Measurements from ENCODE around the gene CFAP43. TPM values are rescaled to one million over a fixed set of nuclear protein-coding genes. Genes with fewer than 3 reads are reported as not detected.
A peak's percentile ranks its signal among the peaks of the same experiment; 100 is the strongest.

Gene CFAP43, protein sequence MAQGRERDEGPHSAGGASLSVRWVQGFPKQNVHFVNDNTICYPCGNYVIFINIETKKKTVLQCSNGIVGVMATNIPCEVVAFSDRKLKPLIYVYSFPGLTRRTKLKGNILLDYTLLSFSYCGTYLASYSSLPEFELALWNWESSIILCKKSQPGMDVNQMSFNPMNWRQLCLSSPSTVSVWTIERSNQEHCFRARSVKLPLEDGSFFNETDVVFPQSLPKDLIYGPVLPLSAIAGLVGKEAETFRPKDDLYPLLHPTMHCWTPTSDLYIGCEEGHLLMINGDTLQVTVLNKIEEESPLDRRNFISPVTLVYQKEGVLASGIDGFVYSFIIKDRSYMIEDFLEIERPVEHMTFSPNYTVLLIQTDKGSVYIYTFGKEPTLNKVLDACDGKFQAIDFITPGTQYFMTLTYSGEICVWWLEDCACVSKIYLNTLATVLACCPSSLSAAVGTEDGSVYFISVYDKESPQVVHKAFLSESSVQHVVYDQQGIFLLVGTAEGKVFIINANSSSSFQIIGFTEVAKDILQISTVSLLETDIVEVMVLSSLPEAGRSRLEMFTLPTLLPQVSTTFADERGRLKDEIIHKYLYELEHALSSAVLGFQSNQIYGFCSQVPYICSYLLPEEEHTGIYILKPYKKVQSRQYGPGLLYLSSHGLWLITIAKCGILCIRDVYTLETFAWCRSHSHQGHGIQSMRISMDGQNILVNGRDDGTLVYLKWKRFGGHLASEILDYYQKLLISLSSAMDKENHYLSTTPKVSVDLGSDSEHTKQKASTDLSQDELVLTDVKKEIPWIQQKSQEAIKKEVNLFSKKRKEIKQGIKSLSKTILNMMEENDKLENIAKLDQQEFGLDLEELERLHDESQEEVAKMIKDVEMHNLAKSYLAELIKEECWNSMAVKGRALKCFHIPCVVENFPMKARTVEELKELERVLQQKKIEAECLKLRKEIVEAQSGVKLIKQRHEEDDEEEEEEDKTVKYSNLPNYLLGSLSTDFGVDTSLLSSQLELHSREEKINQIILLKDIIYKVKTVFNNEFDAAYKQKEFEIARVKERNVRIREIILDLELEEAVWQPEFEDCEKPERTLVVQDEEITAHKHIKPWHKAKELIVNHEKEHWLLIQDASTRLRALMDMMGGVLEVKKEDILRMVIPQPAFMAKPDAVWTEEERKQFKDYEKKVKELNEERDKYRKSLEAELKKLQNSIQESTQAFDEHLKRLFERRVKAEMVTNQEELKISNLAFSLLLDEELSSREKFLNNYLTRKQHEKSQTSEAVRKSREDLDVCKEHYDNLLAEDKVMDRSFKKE (N-terminal part only)
- total RNA-seq (under 1 TPM in 4 of 10 donors, not detected in 6; 0.09 to 0.15 (median 0.12) TPM), polyA plus RNA-seq (under 1 TPM; 0.06 to 0.37 TPM)
- long read RNA-seq, donor 1: 0 reads
- long read RNA-seq, donor 2: 0 reads
- long read RNA-seq, donor 3: 0 reads

DNA sequence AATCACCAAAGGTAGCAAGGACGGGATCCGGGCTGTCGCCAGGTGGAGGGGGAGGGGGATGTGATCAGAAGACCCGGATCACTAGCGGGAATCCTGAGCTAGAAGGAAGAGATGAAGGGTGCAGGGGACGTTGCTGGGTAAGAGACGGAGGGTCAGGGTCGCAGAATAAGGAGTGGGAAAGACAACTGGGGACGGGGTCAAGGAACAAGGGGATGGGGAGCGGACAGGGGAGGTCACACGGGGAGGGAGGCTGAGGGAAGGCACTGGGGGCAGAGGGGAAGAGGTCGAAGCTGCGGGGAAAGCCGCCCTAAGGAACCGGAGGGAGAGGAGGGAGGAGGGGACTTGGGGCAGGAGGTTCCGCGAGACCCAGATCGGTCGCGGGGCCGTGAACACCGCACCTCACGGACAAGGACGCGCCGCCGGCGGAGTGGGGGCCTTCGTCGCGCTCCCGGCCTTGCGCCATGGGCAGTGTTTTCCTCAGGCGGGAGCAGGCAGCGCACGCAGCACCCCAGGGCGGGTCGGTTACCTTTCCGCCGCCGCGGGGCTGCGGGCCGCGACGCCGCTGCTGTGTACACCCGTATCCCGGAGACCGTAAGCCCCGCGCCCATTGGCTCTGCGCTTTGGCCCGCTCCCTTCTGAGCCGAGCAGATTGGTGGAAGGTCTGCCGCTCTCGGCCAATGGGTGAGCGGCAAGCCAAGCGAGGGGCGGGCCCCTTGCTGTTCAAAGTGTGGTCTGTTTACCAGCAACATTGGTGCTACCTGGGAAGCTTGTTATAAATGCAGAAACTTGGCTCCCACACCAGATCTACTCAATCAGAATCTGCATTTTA lies at the start of gene CFAP43:
TSS of gene CFAP43 (minus strand) at position 581 of the 829 bp plus-strand sequence. CDS start at position 463, 118 bp downstream.
- ATAC-seq: peak; percentile 100
- H3K36me3 ChIP-seq: no peaks in the 10 kb centered on the region
- peak; percentile 99 for DNase-seq
- H3K4me3 ChIP-seq: peak within 1 kb of the TSS; percentile 68 to 99 (median 90)
- TF ChIP-seq, protein P1, sequence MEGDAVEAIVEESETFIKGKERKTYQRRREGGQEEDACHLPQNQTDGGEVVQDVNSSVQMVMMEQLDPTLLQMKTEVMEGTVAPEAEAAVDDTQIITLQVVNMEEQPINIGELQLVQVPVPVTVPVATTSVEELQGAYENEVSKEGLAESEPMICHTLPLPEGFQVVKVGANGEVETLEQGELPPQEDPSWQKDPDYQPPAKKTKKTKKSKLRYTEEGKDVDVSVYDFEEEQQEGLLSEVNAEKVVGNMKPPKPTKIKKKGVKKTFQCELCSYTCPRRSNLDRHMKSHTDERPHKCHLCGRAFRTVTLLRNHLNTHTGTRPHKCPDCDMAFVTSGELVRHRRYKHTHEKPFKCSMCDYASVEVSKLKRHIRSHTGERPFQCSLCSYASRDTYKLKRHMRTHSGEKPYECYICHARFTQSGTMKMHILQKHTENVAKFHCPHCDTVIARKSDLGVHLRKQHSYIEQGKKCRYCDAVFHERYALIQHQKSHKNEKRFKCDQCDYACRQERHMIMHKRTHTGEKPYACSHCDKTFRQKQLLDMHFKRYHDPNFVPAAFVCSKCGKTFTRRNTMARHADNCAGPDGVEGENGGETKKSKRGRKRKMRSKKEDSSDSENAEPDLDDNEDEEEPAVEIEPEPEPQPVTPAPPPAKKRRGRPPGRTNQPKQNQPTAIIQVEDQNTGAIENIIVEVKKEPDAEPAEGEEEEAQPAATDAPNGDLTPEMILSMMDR (IDR thresholded peaks at IDR 0.05): no peak
- H3K27ac ChIP-seq: peak within 1 kb of the TSS in 5 of 10 donors; percentile 14 to 56 (median 44)
- peaks cover 0 to 14% (median 3%) of the 10 kb centered on the region in 11 donors for H3K9me3 ChIP-seq
- H3K27me3 ChIP-seq: peaks cover 0 to 9% (median 0%) of the 10 kb centered on the region in 7 donors
- intact Hi-C loops (cut with DNase I): no loop called here
- H3K4me1 ChIP-seq: peaks cover 0 to 14% (median 9%) of the 10 kb centered on the region in 9 donors
- 0 to 1% methylated on average over 59 to 60 of the region's 60 CpGs for WGBS, 2 donors

DNA sequence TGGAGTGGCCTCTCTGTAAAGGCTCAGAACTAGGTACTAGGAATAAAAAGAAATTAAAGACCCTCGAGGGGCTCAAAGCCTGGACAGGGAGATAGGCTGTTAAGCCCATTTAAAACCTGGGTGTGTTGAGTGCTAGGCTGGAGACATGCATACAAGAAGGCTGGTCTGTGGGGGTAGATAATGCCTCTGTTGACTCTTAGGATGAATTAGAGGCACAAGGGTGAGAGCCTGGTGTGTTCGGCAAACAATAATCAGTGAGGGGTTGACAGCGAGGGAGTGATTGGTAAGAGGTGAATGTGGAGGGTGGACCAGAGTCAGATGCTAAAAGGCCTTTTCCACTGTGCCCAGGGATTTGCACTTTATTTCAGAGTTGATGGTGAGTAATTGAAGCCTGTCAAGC lies 49.5 kb upstream of the CFAP43 start:
- intact Hi-C loops (cut with DNase I): loop anchor here in 1 of 10 donors (5.0 kb wide), 1 partner anchor 241 kb away; no protein-coding TSS in a partner anchor

DNA sequence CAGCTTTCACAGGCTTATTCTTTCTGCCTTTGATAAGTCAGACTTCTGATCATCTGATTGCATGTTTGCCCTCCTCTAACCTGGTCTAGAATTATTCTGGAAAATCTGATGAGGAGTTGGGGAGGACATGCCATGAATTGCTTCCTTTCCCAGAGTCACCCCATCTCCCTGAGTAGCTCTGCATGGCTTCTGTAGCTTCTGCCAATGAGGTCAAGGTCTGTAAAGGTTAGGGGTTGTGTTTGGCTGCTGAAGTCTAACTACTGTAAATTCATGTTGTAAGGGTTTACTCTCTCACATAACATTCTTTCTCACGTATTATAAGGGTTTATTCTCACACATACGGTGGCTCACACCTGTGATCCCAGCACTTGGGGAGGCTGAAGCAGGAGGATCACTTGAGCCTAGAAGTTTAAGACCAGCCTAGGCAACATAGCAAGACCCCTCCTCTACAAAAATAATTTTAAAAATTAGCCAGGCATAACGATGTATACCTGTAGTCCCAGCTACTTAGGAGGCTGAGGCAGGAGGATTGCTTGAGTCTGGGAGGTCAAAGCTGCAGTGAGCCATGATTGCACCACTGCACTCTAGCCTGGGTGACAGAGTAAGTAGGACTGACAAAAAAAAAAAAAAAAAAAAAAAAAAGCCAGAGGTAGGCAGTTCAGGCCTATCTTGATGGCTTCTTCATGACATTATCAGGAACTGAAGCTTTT lies 47.5 kb upstream of the CFAP43 start:
- no peaks in the 10 kb centered on the region for H3K36me3 ChIP-seq
- H3K27ac ChIP-seq: no peak overlapping the region
- intact Hi-C loops (cut with DNase I): loop anchor here in 1 of 10 donors (5.0 kb wide), 1 partner anchor 243 kb away; no protein-coding TSS in a partner anchor
- no peak overlapping the region for H3K4me3 ChIP-seq
- TF ChIP-seq, protein P1 (IDR thresholded peaks at IDR 0.05): no peak
- H3K9me3 ChIP-seq: no peaks in the 10 kb centered on the region
- H3K4me1 ChIP-seq: peaks cover 0 to 4% (median 2%) of the 10 kb centered on the region in 9 donors
- peaks cover 0 to 22% (median 6%) of the 10 kb centered on the region in 7 donors for H3K27me3 ChIP-seq
- ATAC-seq (no peak), DNase-seq (no peak)
- WGBS, 2 donors: 95 to 98% methylated on average over 3 of the region's 3 CpGs

More for the DNA sequence above, 49.5 kb upstream of the CFAP43 start:
- 71 to 77% methylated on average over 3 of the region's 3 CpGs for WGBS, 2 donors
- H3K4me3 ChIP-seq: no peak overlapping the region
- H3K27me3 ChIP-seq: peaks cover 0 to 6% (median 0%) of the 10 kb centered on the region in 7 donors
- H3K27ac ChIP-seq: no peak overlapping the region
- DNase-seq (no peak), ATAC-seq (no peak)
- no peaks in the 10 kb centered on the region for H3K36me3 ChIP-seq
- TF ChIP-seq, protein P1 (IDR thresholded peaks at IDR 0.05): no peak
- no peaks in the 10 kb centered on the region for H3K4me1 ChIP-seq
- H3K9me3 ChIP-seq: no peaks in the 10 kb centered on the region
